Ishikawa (cell line): Measurements from ENCODE around the gene PTPRD.

Source experiments
- CEBPB ChIP-seq: IDR thresholded peaks from 2 replicates; pipeline ENCODE4 v1.6.1; 2012
- EP300 ChIP-seq: IDR thresholded peaks from 2 replicates; pipeline ENCODE4 v1.6.1; 2012; ENCODE audit warnings: borderline replicate concordance
- FOXM1 ChIP-seq: IDR thresholded peaks from 2 replicates; pipeline ENCODE4 v1.6.1; 2012; ENCODE audit warnings: low read depth, borderline replicate concordance
- RAD21 ChIP-seq: IDR thresholded peaks from 2 replicates; pipeline ENCODE4 v1.6.1; 2012; ENCODE audit warnings: low read depth
- TCF12 ChIP-seq: IDR thresholded peaks from 2 replicates; pipeline ENCODE4 v1.6.1; 2012; ENCODE audit warnings: low read depth
- TF ChIP-seq, protein P1 (sequence below): IDR thresholded peaks from 2 replicates; pipeline ENCODE4 v1.6.1; 2012
- TF ChIP-seq, protein P2 (sequence below): IDR thresholded peaks from 2 replicates; pipeline ENCODE4 v1.6.1; 2012; ENCODE audit warnings: low read depth, mild to moderate bottlenecking

DNA sequence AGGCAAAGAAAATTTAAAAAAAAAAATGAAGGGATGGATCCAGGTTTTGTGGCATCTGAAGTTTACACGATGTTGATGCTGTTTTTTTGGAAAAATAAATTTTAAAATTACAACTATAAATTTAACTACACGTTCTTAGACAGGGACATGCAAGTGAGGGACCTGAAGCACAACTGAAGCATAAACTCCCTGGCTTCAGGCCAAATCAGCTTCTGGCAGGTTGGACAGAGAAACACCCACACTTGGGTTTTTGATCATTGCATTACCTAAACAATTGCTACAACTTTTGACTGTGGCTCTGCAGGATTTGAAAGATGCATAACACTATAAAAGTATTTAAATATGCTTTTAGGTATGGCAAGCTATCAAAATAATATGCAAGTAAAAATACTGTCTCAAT lies 1494.9 kb downstream of the PTPRD start:
- TF ChIP-seq EP300: no peak
- TF ChIP-seq RAD21: no peak
- no peak for TF ChIP-seq CEBPB
- TF ChIP-seq, protein P1, sequence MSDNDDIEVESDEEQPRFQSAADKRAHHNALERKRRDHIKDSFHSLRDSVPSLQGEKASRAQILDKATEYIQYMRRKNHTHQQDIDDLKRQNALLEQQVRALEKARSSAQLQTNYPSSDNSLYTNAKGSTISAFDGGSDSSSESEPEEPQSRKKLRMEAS: no peak
- no peak for TF ChIP-seq TCF12
- TF ChIP-seq, protein P2, sequence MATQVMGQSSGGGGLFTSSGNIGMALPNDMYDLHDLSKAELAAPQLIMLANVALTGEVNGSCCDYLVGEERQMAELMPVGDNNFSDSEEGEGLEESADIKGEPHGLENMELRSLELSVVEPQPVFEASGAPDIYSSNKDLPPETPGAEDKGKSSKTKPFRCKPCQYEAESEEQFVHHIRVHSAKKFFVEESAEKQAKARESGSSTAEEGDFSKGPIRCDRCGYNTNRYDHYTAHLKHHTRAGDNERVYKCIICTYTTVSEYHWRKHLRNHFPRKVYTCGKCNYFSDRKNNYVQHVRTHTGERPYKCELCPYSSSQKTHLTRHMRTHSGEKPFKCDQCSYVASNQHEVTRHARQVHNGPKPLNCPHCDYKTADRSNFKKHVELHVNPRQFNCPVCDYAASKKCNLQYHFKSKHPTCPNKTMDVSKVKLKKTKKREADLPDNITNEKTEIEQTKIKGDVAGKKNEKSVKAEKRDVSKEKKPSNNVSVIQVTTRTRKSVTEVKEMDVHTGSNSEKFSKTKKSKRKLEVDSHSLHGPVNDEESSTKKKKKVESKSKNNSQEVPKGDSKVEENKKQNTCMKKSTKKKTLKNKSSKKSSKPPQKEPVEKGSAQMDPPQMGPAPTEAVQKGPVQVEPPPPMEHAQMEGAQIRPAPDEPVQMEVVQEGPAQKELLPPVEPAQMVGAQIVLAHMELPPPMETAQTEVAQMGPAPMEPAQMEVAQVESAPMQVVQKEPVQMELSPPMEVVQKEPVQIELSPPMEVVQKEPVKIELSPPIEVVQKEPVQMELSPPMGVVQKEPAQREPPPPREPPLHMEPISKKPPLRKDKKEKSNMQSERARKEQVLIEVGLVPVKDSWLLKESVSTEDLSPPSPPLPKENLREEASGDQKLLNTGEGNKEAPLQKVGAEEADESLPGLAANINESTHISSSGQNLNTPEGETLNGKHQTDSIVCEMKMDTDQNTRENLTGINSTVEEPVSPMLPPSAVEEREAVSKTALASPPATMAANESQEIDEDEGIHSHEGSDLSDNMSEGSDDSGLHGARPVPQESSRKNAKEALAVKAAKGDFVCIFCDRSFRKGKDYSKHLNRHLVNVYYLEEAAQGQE: no peak
- TF ChIP-seq FOXM1: no peak
